ENCODE data around the gene TIMP3. TPM values are rescaled to one million over a fixed set of nuclear protein-coding genes. Genes with fewer than 3 reads are reported as not detected.
A peak's percentile ranks its signal among the peaks of the same experiment; 100 is the strongest.
"Not testable (repeated sequence)": the region's sequence is repeated elsewhere in the genome, so short reads cannot be mapped to it uniquely, and the experiment has no call there.

TIMP3 gene
- total and polyA plus RNA-seq, 5 donors from 2014 or later = 0.35 TPM; not detected in 4

- Mint-ChIP-seq H3K9me3 (peaks cover 0 to 1% (median 0%) of the 10 kb centered on the region in 7 donors), H3K27me3 (no peaks in the 10 kb centered on the region), H3K4me1 (no peaks in the 10 kb centered on the region), H3K27ac (no peak overlapping the region), H3K36me3 (no peaks in the 10 kb centered on the region), H3K4me3 (no peak overlapping the region)
- DNase-seq (no peak), ATAC-seq (ENCODE audit: low read depth in 2 of 2) (no peak)
- Histone ChIP-seq H3K9me3 (ENCODE audit: control insufficient read depth in 2 of 2, low read length in 2 of 2) (no peaks in the 10 kb centered on the region), H3K27me3 (ENCODE audit: control insufficient read depth, insufficient read depth, low read length) (peaks cover 2% of the 10 kb centered on the region), H3K4me3 (ENCODE audit: low read depth, low read length) (no peak overlapping the region), H3K36me3 (ENCODE audit: control insufficient read depth, insufficient read depth, low read length) (no peaks in the 10 kb centered on the region), H3K4me1 (ENCODE audit: control insufficient read depth, insufficient read depth, low read length, poor library complexity, severe bottlenecking) (no peaks in the 10 kb centered on the region), H3K27ac (ENCODE audit: insufficient read depth, low read length, poor library complexity, severe bottlenecking) (no peak overlapping the region)
These were observed 67.4 kb downstream of the TIMP3 start for GRCh38 chr22:32868946-32869345.

GRCh38 chr22:32870474-32870873 is 69.0 kb downstream of the TIMP3 start:
- ATAC-seq (ENCODE audit: low read depth in 2 of 2) (no peak), DNase-seq (no peak)
- no peak overlapping the region for H3K27ac ChIP-seq (ENCODE audit: insufficient read depth, low read length, poor library complexity, severe bottlenecking)
- H3K4me3 ChIP-seq (ENCODE audit: low read depth, low read length) = no peak overlapping the region
- H3K27me3 ChIP-seq (ENCODE audit: control insufficient read depth, insufficient read depth, low read length) = peaks cover 2% of the 10 kb centered on the region
- Mint-ChIP-seq H3K9me3 (peaks cover 0 to 1% (median 0%) of the 10 kb centered on the region in 7 donors), H3K27ac (peak overlapping the region in 1 of 3 donors; percentile 70), H3K4me3 (no peak overlapping the region), H3K27me3 (no peaks in the 10 kb centered on the region), H3K36me3 (no peaks in the 10 kb centered on the region), H3K4me1 (no peaks in the 10 kb centered on the region)
- H3K4me1 ChIP-seq (ENCODE audit: control insufficient read depth, insufficient read depth, low read length, poor library complexity, severe bottlenecking) = no peaks in the 10 kb centered on the region
- H3K9me3 ChIP-seq (ENCODE audit: control insufficient read depth in 2 of 2, low read length in 2 of 2) = no peaks in the 10 kb centered on the region
- no peaks in the 10 kb centered on the region for H3K36me3 ChIP-seq (ENCODE audit: control insufficient read depth, insufficient read depth, low read length)

GRCh38 chr22:32873604-32874003 is 72.1 kb downstream of the TIMP3 start:
- not testable (repeated sequence) for H3K27me3 Mint-ChIP-seq; H3K36me3 ChIP-seq (ENCODE audit: control insufficient read depth, insufficient read depth, low read length); H3K27me3 ChIP-seq (ENCODE audit: control insufficient read depth, insufficient read depth, low read length); ATAC-seq (ENCODE audit: low read depth in 2 of 2); H3K27ac ChIP-seq (ENCODE audit: insufficient read depth, low read length, poor library complexity, severe bottlenecking); H3K4me3 ChIP-seq (ENCODE audit: low read depth, low read length); H3K4me1 Mint-ChIP-seq; H3K4me3 Mint-ChIP-seq; H3K4me1 ChIP-seq (ENCODE audit: control insufficient read depth, insufficient read depth, low read length, poor library complexity, severe bottlenecking); H3K27ac Mint-ChIP-seq; H3K9me3 ChIP-seq (ENCODE audit: control insufficient read depth in 2 of 2, low read length in 2 of 2); H3K9me3 Mint-ChIP-seq; H3K36me3 Mint-ChIP-seq; DNase-seq

GRCh38 chr22:32874385-32874784 is 72.9 kb downstream of the TIMP3 start:
- Mint-ChIP-seq H3K9me3 (peaks cover 0 to 1% (median 0%) of the 10 kb centered on the region in 7 donors), H3K36me3 (no peaks in the 10 kb centered on the region)
- no peaks in the 10 kb centered on the region for H3K36me3 ChIP-seq (ENCODE audit: control insufficient read depth, insufficient read depth, low read length)

GRCh38 chr22:32874976-32875375 is 73.5 kb downstream of the TIMP3 start:
- Mint-ChIP-seq H3K27ac (no peak overlapping the region), H3K27me3 (peaks cover 8% of the 10 kb centered on the region), H3K4me1 (no peaks in the 10 kb centered on the region), H3K9me3 (peaks cover 0 to 1% (median 0%) of the 10 kb centered on the region in 7 donors), H3K36me3 (no peaks in the 10 kb centered on the region), H3K4me3 (no peak overlapping the region)
- Histone ChIP-seq H3K4me1 (ENCODE audit: control insufficient read depth, insufficient read depth, low read length, poor library complexity, severe bottlenecking) (no peaks in the 10 kb centered on the region), H3K9me3 (ENCODE audit: control insufficient read depth in 2 of 2, low read length in 2 of 2) (no peaks in the 10 kb centered on the region), H3K27me3 (ENCODE audit: control insufficient read depth, insufficient read depth, low read length) (peaks cover 2% of the 10 kb centered on the region), H3K36me3 (ENCODE audit: control insufficient read depth, insufficient read depth, low read length) (no peaks in the 10 kb centered on the region), H3K4me3 (ENCODE audit: low read depth, low read length) (no peak overlapping the region), H3K27ac (ENCODE audit: insufficient read depth, low read length, poor library complexity, severe bottlenecking) (no peak overlapping the region)
- ATAC-seq (ENCODE audit: low read depth in 2 of 2) = no peak
- DNase-seq = no peak

More at GRCh38 chr22:32874385-32874784, 72.9 kb downstream of the TIMP3 start:
- no peak overlapping the region for H3K4me3 Mint-ChIP-seq
- H3K27ac Mint-ChIP-seq = no peak overlapping the region
- Histone ChIP-seq H3K9me3 (ENCODE audit: control insufficient read depth in 2 of 2, low read length in 2 of 2) (no peaks in the 10 kb centered on the region), H3K4me1 (ENCODE audit: control insufficient read depth, insufficient read depth, low read length, poor library complexity, severe bottlenecking) (no peaks in the 10 kb centered on the region), H3K27me3 (ENCODE audit: control insufficient read depth, insufficient read depth, low read length) (peaks cover 2% of the 10 kb centered on the region), H3K27ac (ENCODE audit: insufficient read depth, low read length, poor library complexity, severe bottlenecking) (no peak overlapping the region), H3K4me3 (ENCODE audit: low read depth, low read length) (no peak overlapping the region)
- no peak for ATAC-seq (ENCODE audit: low read depth in 2 of 2)
- no peaks in the 10 kb centered on the region for H3K4me1 Mint-ChIP-seq
- no peak for DNase-seq
- H3K27me3 Mint-ChIP-seq = peaks cover 4% of the 10 kb centered on the region

GRCh38 chr22:32876516-32876915 is 75.0 kb downstream of the TIMP3 start:
- Histone ChIP-seq H3K27me3 (ENCODE audit: control insufficient read depth, insufficient read depth, low read length) (peaks cover 2% of the 10 kb centered on the region), H3K27ac (ENCODE audit: insufficient read depth, low read length, poor library complexity, severe bottlenecking) (no peak overlapping the region), H3K36me3 (ENCODE audit: control insufficient read depth, insufficient read depth, low read length) (no peaks in the 10 kb centered on the region), H3K4me3 (ENCODE audit: low read depth, low read length) (no peak overlapping the region), H3K4me1 (ENCODE audit: control insufficient read depth, insufficient read depth, low read length, poor library complexity, severe bottlenecking) (no peaks in the 10 kb centered on the region), H3K9me3 (ENCODE audit: control insufficient read depth in 2 of 2, low read length in 2 of 2) (no peaks in the 10 kb centered on the region)
- ATAC-seq (ENCODE audit: low read depth in 2 of 2) (no peak), DNase-seq (no peak)
- Mint-ChIP-seq H3K9me3 (peaks cover 0 to 1% (median 0%) of the 10 kb centered on the region in 7 donors), H3K4me1 (peaks cover 0 to 10% (median 0%) of the 10 kb centered on the region in 4 donors), H3K36me3 (no peaks in the 10 kb centered on the region), H3K27ac (no peak overlapping the region), H3K27me3 (peaks cover 15% of the 10 kb centered on the region), H3K4me3 (no peak overlapping the region)

- no peaks in the 10 kb centered on the region for H3K9me3 Mint-ChIP-seq
- no peak overlapping the region for H3K27ac Mint-ChIP-seq
- ATAC-seq (ENCODE audit: low read depth in 2 of 2) = no peak
- Histone ChIP-seq H3K4me3 (ENCODE audit: low read depth, low read length) (no peak overlapping the region), H3K9me3 (ENCODE audit: control insufficient read depth in 2 of 2, low read length in 2 of 2) (no peaks in the 10 kb centered on the region), H3K36me3 (ENCODE audit: control insufficient read depth, insufficient read depth, low read length) (no peaks in the 10 kb centered on the region), H3K4me1 (ENCODE audit: control insufficient read depth, insufficient read depth, low read length, poor library complexity, severe bottlenecking) (no peaks in the 10 kb centered on the region), H3K27me3 (ENCODE audit: control insufficient read depth, insufficient read depth, low read length) (no peaks in the 10 kb centered on the region), H3K27ac (ENCODE audit: insufficient read depth, low read length, poor library complexity, severe bottlenecking) (no peak overlapping the region)
- H3K4me1 Mint-ChIP-seq = peaks cover 0 to 16% (median 0%) of the 10 kb centered on the region in 4 donors
- H3K36me3 Mint-ChIP-seq = no peaks in the 10 kb centered on the region
- no peak for DNase-seq
- H3K4me3 Mint-ChIP-seq = no peak overlapping the region
- peaks cover 15% of the 10 kb centered on the region for H3K27me3 Mint-ChIP-seq
These were observed 75.7 kb downstream of the TIMP3 start for GRCh38 chr22:32877196-32877595.

- Histone ChIP-seq H3K27ac (ENCODE audit: insufficient read depth, low read length, poor library complexity, severe bottlenecking) (no peak overlapping the region), H3K36me3 (ENCODE audit: control insufficient read depth, insufficient read depth, low read length) (no peaks in the 10 kb centered on the region), H3K4me3 (ENCODE audit: low read depth, low read length) (no peak overlapping the region), H3K4me1 (ENCODE audit: control insufficient read depth, insufficient read depth, low read length, poor library complexity, severe bottlenecking) (no peaks in the 10 kb centered on the region), H3K9me3 (ENCODE audit: control insufficient read depth in 2 of 2, low read length in 2 of 2) (no peaks in the 10 kb centered on the region), H3K27me3 (ENCODE audit: control insufficient read depth, insufficient read depth, low read length) (no peaks in the 10 kb centered on the region)
- no peak overlapping the region for H3K27ac Mint-ChIP-seq
- no peaks in the 10 kb centered on the region for H3K36me3 Mint-ChIP-seq
- DNase-seq (no peak), ATAC-seq (ENCODE audit: low read depth in 2 of 2) (no peak)
- H3K4me1 Mint-ChIP-seq = peaks cover 0 to 16% (median 0%) of the 10 kb centered on the region in 4 donors
- H3K9me3 Mint-ChIP-seq = no peaks in the 10 kb centered on the region
- peaks cover 15% of the 10 kb centered on the region for H3K27me3 Mint-ChIP-seq
- H3K4me3 Mint-ChIP-seq = no peak overlapping the region
These were observed 78.0 kb downstream of the TIMP3 start for GRCh38 chr22:32879550-32879949.
